OCI-LY7 (cell line): ENCODE data around the gene PTPRO.

ENCODE experiments used
- EZH2phosphoT487 ChIP-seq: fragments of 200-600 bp; sonication (generic); IDR thresholded peaks from 2 replicates; pipeline ENCODE4 v1.6.1; 2018; ENCODE audit warnings: low read depth, borderline replicate concordance, mild to moderate bottlenecking, mixed run types, antibody characterized with exemption, low read length, moderate library complexity, mixed read lengths
- TF ChIP-seq, protein P1 (sequence below): fragments of 200-600 bp; sonication (generic); conservative IDR thresholded peaks from 2 replicates; pipeline ENCODE4 v1.5.1; 2014; ENCODE audit warnings: mild to moderate bottlenecking, antibody characterized with exemption, low read length, moderate library complexity, mixed read lengths

DNA sequence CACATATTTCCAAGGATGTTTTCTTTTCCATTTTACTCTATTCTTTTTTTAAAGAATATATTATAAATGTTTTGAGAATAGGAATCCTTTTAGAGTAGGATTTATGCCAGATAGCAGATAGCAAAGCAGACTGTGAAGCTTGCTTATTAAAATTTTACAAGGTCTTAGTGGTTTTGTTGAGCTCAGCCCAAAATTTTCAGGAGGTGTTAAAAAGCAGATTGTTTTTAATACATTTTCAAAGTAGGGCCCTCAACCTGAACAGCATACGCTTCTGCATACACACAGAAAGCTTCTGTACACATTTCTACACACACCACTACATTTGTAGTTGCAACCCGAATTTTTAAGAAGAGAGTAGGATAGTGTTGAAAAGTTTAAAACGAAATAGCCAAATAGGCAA, 315.9 kb downstream of the PTPRO start:
- TF ChIP-seq, protein P1, sequence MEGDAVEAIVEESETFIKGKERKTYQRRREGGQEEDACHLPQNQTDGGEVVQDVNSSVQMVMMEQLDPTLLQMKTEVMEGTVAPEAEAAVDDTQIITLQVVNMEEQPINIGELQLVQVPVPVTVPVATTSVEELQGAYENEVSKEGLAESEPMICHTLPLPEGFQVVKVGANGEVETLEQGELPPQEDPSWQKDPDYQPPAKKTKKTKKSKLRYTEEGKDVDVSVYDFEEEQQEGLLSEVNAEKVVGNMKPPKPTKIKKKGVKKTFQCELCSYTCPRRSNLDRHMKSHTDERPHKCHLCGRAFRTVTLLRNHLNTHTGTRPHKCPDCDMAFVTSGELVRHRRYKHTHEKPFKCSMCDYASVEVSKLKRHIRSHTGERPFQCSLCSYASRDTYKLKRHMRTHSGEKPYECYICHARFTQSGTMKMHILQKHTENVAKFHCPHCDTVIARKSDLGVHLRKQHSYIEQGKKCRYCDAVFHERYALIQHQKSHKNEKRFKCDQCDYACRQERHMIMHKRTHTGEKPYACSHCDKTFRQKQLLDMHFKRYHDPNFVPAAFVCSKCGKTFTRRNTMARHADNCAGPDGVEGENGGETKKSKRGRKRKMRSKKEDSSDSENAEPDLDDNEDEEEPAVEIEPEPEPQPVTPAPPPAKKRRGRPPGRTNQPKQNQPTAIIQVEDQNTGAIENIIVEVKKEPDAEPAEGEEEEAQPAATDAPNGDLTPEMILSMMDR, result no peak
- no peak for TF ChIP-seq EZH2phosphoT487
